Activated CD4-positive, alpha-beta T cell treated with anti-CD3 and anti-CD28 coated beads, Interleukin-2, amount 10 ng/mL, durations not matched to agents 7 days and 5 days (primary cell): ENCODE measurements around the gene ATP2A3. TPM values are rescaled to one million over a fixed set of nuclear protein-coding genes. Genes with fewer than 3 reads are reported as not detected.

Experiments
- CTCF ChIA-PET: fragments of 350-600 bp; sonication (Branson Sonifier 250); formaldehyde crosslinking; loops from one replicate; lab custom pipeline; 2021; ENCODE audit warnings: antibody characterized with exemption; lab: Charles Lee
- POLR2A ChIA-PET: fragments of 350-600 bp; sonication (Branson Sonifier 250); formaldehyde crosslinking; loops from one replicate; lab custom pipeline; 2021; ENCODE audit warnings: antibody characterized with exemption; lab: Charles Lee
- DNase-seq: peaks from one replicate; pipeline ENCODE4 v3.0.0-alpha.2; 2020
- H3K27ac Mint-ChIP-seq: one replicate; pipeline ENCODE4 v1.8.0; 2021; ENCODE audit warnings: mild to moderate bottlenecking, moderate library complexity, mixed read lengths
- H3K27me3 Mint-ChIP-seq: one replicate; pipeline ENCODE4 v1.8.0; 2021; ENCODE audit warnings: mixed read lengths
- H3K36me3 Mint-ChIP-seq: one replicate; pipeline ENCODE4 v1.8.0; 2021; ENCODE audit warnings: low read depth, mixed read lengths
- H3K4me1 Mint-ChIP-seq: one replicate; pipeline ENCODE4 v1.8.0; 2021; ENCODE audit warnings: mixed read lengths
- H3K4me3 Mint-ChIP-seq: one replicate; pipeline ENCODE4 v1.8.0; 2021; ENCODE audit warnings: mild to moderate bottlenecking, moderate library complexity, mixed read lengths
- H3K9me3 Mint-ChIP-seq: one replicate; pipeline ENCODE4 v1.8.0; 2021; ENCODE audit warnings: mixed read lengths
- total RNA-seq, 2 experiments: library from RNA; stranded (reverse); gene quantifications; one replicate each; pipeline ENCODE4 v1.2.3, GENCODE V29; 2021

The ATP2A3 gene
- total RNA-seq, 2 experiments from 2014 or later: 294 to 329 TPM

DNA sequence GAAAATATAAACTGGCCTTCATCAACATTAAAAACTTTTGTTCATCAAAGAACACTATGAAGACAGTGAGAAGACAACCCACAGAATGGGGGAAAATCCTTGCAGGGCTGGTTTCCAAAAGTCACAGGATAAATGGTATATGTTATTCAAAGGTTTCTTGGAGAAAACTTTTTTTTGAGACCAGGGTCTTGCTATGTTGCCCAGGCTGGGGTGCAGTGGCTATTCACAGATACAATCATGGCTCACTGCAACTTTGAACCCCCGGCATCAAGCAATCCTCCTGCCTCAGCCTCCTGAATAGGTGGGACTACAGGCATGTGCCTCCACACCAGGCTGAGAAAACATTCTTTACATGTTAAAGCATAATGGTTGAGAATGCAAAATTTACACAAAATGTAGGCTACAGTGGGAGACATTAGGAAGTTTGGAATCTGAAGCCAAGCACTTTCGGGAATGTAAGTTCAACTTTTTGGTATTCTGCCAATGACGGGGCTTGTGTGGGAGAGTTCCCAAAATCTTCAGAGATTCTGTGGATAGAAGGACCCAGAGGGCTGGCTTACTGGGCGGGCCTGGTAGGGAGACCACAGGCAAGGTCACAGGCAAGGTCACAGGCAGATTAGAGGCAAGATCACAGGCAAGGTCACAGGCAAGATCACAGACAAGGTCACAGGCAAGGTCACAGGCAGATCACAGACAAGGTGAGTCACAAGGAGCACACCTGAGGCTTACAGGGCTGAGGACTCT is 24.2 kb upstream of the ATP2A3 start:
- no peak for DNase-seq
- ChIA-PET POLR2A (no interaction called here), CTCF (interaction anchor here (1.0 kb wide), 1 partner anchor 75 kb away, joined by 3 read pairs; no protein-coding TSS in a partner anchor)
- Mint-ChIP-seq H3K4me1 (peaks cover 12% of the 10 kb centered on the region), H3K9me3 (peaks cover 2% of the 10 kb centered on the region), H3K27ac (no peak overlapping the region), H3K27me3 (peaks cover 8% of the 10 kb centered on the region), H3K36me3 (no peaks in the 10 kb centered on the region), H3K4me3 (no peak overlapping the region)

GRCh38 chr17:3986939-3987335 is 22.7 kb upstream of the ATP2A3 start:
- Mint-ChIP-seq H3K27me3 (peaks cover 6% of the 10 kb centered on the region), H3K27ac (no peak overlapping the region), H3K4me3 (no peak overlapping the region), H3K9me3 (no peaks in the 10 kb centered on the region), H3K4me1 (peaks cover 14% of the 10 kb centered on the region), H3K36me3 (no peaks in the 10 kb centered on the region)
- DNase-seq: no peak
- ChIA-PET POLR2A (no interaction called here), CTCF (interaction anchor here (0.7 kb wide), 3 partner anchors 45 to 385 kb away, joined by 4 to 6 read pairs (median 5); no protein-coding TSS in a partner anchor)

DNA sequence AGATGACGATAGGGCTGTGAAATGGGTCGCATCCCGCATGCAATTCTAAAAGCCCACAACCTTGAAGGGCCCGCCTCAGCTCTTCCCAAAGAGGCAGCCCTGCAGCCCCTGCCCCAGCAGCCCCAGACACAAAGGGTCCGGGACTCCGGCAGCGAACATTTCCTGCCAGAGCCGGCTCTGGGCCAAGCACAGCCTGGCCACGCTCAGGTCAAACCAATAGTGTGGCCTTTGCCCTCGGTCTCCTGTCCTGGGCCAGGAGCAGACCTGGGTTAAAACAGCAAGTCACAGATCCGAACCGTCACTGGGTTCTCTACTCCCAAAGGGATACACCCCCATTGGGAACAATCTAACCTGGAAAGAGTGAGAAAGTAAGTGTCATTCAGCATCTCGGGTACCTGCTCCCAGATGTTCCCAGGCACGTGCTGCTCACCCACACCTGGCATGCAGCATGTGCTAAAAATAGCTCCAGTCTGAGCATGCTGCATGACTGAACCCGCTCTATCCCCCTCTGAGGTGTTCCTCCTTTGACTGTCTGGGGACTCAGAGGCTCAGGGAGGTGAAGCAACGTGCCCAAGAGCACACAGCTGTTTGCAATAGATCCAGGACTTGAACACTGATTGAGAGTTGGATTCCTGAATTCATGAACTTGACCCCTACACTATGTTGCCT is 22.2 kb upstream of the ATP2A3 start:
- no peak overlapping the region for H3K4me3 Mint-ChIP-seq
- CTCF ChIA-PET: no interaction called here
- no peak overlapping the region for H3K27ac Mint-ChIP-seq
- POLR2A ChIA-PET: no interaction called here
- H3K9me3 Mint-ChIP-seq: no peaks in the 10 kb centered on the region
- peaks cover 14% of the 10 kb centered on the region for H3K4me1 Mint-ChIP-seq
- H3K36me3 Mint-ChIP-seq: no peaks in the 10 kb centered on the region
- peaks cover 2% of the 10 kb centered on the region for H3K27me3 Mint-ChIP-seq
- no peak for DNase-seq

DNA sequence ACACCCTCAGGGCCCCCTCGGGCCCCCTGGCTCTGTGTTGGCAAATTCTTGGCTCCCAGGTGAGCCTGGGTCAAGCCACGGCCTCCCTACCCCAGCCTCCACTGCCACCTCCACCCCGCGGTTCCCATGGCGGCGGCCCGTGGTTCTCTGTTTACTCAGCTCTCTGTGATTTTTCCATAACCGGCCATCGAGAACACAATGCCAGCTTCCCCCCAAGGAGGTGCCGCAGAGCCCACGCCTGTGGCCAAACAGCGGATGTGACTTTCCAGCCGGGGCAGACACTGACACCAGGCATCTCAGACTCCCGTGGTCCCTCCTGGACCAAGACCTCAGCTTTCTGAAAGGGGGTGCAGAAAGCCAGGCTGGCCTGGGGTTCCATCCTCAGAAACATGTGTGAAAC is 21.6 kb upstream of the ATP2A3 start:
- CTCF ChIA-PET: no interaction called here
- Mint-ChIP-seq H3K27me3 (peaks cover 2% of the 10 kb centered on the region), H3K4me1 (peaks cover 14% of the 10 kb centered on the region), H3K27ac (no peak overlapping the region), H3K36me3 (no peaks in the 10 kb centered on the region), H3K4me3 (no peak overlapping the region), H3K9me3 (no peaks in the 10 kb centered on the region)
- POLR2A ChIA-PET: no interaction called here
- no peak for DNase-seq

DNA sequence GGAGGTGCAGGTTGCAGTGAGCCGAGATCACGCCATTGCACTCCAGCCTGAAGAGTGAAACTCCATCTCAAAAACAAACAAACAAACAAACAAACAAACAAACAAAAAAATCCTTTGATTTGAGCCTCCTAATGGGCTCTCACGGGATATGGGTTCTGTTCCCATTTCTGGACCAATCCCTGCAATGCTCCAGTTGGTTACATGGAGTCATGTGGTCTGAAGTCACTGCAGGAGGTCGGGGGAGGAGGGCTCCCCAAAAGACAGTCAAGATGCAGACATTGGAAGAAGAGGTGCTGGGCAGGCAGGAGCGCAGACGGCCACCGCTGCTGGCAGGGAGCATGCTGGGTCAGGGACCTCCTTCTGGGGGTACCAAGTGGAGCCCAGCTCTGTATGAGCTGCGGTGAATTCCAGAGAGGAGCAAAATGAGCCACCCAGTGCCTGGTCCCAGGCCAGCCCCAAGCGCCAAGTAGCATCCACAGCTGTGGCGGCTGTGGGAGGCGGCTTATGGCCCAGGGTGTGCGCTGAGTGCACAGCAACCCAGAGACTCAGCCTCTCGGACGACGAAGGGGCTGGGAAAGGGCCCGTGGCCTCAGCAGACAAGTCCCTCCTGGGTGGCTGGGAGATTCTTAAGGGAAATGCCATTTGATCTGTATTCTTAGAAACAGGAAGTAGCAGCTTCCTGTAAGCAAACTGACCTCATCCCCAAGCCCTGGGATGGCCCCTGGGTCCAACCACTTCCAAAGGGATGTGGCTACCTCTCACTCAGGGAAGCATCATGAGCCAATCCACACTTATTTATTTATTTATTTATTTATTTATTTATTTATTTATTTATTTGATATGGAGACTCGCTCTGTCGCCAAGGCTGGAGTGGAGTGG is 19.6 kb upstream of the ATP2A3 start:
- POLR2A ChIA-PET: interaction anchor here (0.6 kb wide), 1 partner anchor 8 kb away, joined by 4 read pairs; no protein-coding TSS in a partner anchor
- CTCF ChIA-PET: interaction anchor here (3.0 kb wide), 1 partner anchor 18 kb away, joined by 8 read pairs; no protein-coding TSS in a partner anchor
- DNase-seq: no peak
- Mint-ChIP-seq H3K4me1 (peaks cover 20% of the 10 kb centered on the region), H3K9me3 (no peaks in the 10 kb centered on the region), H3K27me3 (peaks cover 2% of the 10 kb centered on the region), H3K27ac (no peak overlapping the region), H3K4me3 (no peak overlapping the region), H3K36me3 (no peaks in the 10 kb centered on the region)

- Mint-ChIP-seq H3K4me3 (no peak overlapping the region), H3K36me3 (no peaks in the 10 kb centered on the region), H3K9me3 (no peaks in the 10 kb centered on the region), H3K4me1 (peaks cover 20% of the 10 kb centered on the region), H3K27ac (peak overlapping the region; percentile 60), H3K27me3 (peaks cover 2% of the 10 kb centered on the region)
- DNase-seq: no peak
- POLR2A ChIA-PET: interaction anchor here (0.6 kb wide), 1 partner anchor 151 kb away, joined by 3 read pairs; no protein-coding TSS in a partner anchor
- CTCF ChIA-PET: interaction anchor here (0.6 to 3.0 kb wide), 2 partner anchors 12 to 17 kb away, joined by 3 to 8 read pairs; no protein-coding TSS in a partner anchor
These were observed 18.3 kb upstream of the ATP2A3 start for GRCh38 chr17:3982541-3983017.

- ChIA-PET POLR2A (interaction anchor here (0.6 kb wide), 1 partner anchor 151 kb away, joined by 3 read pairs; no protein-coding TSS in a partner anchor), CTCF (interaction anchor here (3.0 kb wide), 1 partner anchor 17 kb away, joined by 8 read pairs; no protein-coding TSS in a partner anchor)
- Mint-ChIP-seq H3K27ac (no peak overlapping the region), H3K27me3 (peaks cover 2% of the 10 kb centered on the region), H3K36me3 (no peaks in the 10 kb centered on the region), H3K9me3 (no peaks in the 10 kb centered on the region), H3K4me1 (peaks cover 20% of the 10 kb centered on the region), H3K4me3 (no peak overlapping the region)
- DNase-seq: no peak
These were observed 17.9 kb upstream of the ATP2A3 start for GRCh38 chr17:3982113-3982512.

DNA sequence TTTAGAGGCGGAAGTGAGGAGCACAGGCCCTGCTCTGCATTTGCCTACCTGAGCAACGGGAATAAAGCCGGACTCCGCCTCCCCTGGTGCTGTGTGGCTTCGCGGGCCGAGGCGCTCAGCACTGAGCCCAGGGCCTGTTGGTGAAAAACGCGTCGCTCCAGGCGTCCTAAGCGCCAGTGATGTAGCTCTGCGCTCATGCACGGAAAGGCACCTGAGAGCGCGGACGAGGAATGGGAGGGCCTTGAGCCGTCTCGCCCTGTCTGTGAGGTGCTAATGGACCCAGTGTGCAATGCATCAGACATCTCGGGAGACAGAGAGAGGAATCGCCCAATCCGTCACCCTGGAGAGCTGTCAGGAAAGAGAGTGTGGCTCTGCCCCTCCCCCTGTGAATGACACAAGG is 17.2 kb upstream of the ATP2A3 start:
- Mint-ChIP-seq H3K36me3 (no peaks in the 10 kb centered on the region), H3K4me1 (peaks cover 20% of the 10 kb centered on the region), H3K4me3 (no peak overlapping the region), H3K9me3 (no peaks in the 10 kb centered on the region), H3K27ac (no peak overlapping the region), H3K27me3 (peaks cover 2% of the 10 kb centered on the region)
- POLR2A ChIA-PET: no interaction called here
- DNase-seq: no peak
- CTCF ChIA-PET: interaction anchor here (0.6 kb wide), 1 partner anchor 35 kb away, joined by 4 read pairs; no protein-coding TSS in a partner anchor

GRCh38 chr17:3980381-3981014 is 16.3 kb upstream of the ATP2A3 start:
- no peaks in the 10 kb centered on the region for H3K36me3 Mint-ChIP-seq
- H3K27ac Mint-ChIP-seq: no peak overlapping the region
- H3K4me1 Mint-ChIP-seq: peaks cover 20% of the 10 kb centered on the region
- DNase-seq: no peak
- peaks cover 2% of the 10 kb centered on the region for H3K27me3 Mint-ChIP-seq
- H3K9me3 Mint-ChIP-seq: no peaks in the 10 kb centered on the region
- ChIA-PET POLR2A (no interaction called here), CTCF (interaction anchor here (0.7 to 3.1 kb wide), 4 partner anchors 11 to 96 kb away, joined by 3 to 12 read pairs (median 4); no protein-coding TSS in a partner anchor)
- no peak overlapping the region for H3K4me3 Mint-ChIP-seq

GRCh38 chr17:3979290-3979611 is 15.0 kb upstream of the ATP2A3 start:
- Mint-ChIP-seq H3K4me3 (no peak overlapping the region), H3K9me3 (peaks cover 7% of the 10 kb centered on the region), H3K27me3 (no peaks in the 10 kb centered on the region), H3K4me1 (peaks cover 19% of the 10 kb centered on the region), H3K36me3 (no peaks in the 10 kb centered on the region), H3K27ac (no peak overlapping the region)
- ChIA-PET CTCF (interaction anchor here (2.1 to 3.1 kb wide), 2 partner anchors 14 to 65 kb away, joined by 6 to 12 read pairs; no protein-coding TSS in a partner anchor), POLR2A (interaction anchor here (1.2 kb wide), 1 partner anchor 14 kb away, joined by 3 read pairs; no protein-coding TSS in a partner anchor)
- no peak for DNase-seq

GRCh38 chr17:3978421-3979289 is 14.4 kb upstream of the ATP2A3 start:
- Mint-ChIP-seq H3K4me3 (no peak overlapping the region), H3K4me1 (peaks cover 16% of the 10 kb centered on the region), H3K27ac (no peak overlapping the region), H3K9me3 (peaks cover 7% of the 10 kb centered on the region), H3K36me3 (no peaks in the 10 kb centered on the region), H3K27me3 (no peaks in the 10 kb centered on the region)
- CTCF ChIA-PET: interaction anchor here (0.5 to 3.1 kb wide), 3 partner anchors 13 to 65 kb away, joined by 3 to 12 read pairs (median 6); no protein-coding TSS in a partner anchor
- no peak for DNase-seq
- POLR2A ChIA-PET: interaction anchor here (1.2 kb wide), 1 partner anchor 14 kb away, joined by 3 read pairs; no protein-coding TSS in a partner anchor
